HepG2 (cell line): ENCODE measurements around the gene CACNA2D3. TPM values are rescaled to one million over a fixed set of nuclear protein-coding genes. Genes with fewer than 3 reads are reported as not detected.

Experiments used
- ATAC-seq: fragments of 200-7000 bp; cut with Tn5 transposase; 3 replicates; pipeline ENCODE4 v1.9.1; 2020; ENCODE audit warnings: mild to moderate bottlenecking, moderate library complexity
- BruUV-seq: library from RNA; stranded (reverse); fragments of 400-500 nt; replicated peaks from 2 replicates; lab custom pipeline; 2021; lab: Mats Ljungman, UMichigan
- CTCF ChIA-PET: fragments of 300-600 bp; formaldehyde crosslinking; extraction: SDS; loops from one replicate; lab custom pipeline; 2021; ENCODE audit warnings: low total read pairs, inconsistent platforms, low intra/inter-chr PET ratio; lab: Yijun Ruan, JAX
- POLR2A ChIA-PET: fragments of 350-600 bp; sonication (Branson Sonifier 250); formaldehyde crosslinking; loops from one replicate; lab custom pipeline; 2020; ENCODE audit warnings: antibody characterized with exemption, inconsistent platforms; lab: Yijun Ruan, JAX
- DNase-seq: peaks from one replicate; pipeline ENCODE4 v3.0.0-alpha.2; 2015; ENCODE audit warnings: low spot score
- FAIRE-seq: peaks from 3 replicates; lab custom pipeline; 2011; peaks lifted over from hg19 to GRCh38; lab: Jason Lieb, UNC
- H2AFZ ChIP-seq: one replicate; pipeline ENCODE4 v1.6.1; 2011; ENCODE audit warnings: low read length, inconsistent platforms
- H3K27ac ChIP-seq: fragments of 300-600 bp; 3 replicates; pipeline ENCODE4 v1.8.0; 2011; ENCODE audit warnings: mixed run types, mild to moderate bottlenecking, mixed read lengths, low read length, inconsistent platforms; ENCODE audit not compliant: insufficient read depth; ENCODE audit errors: extremely low read length
- H3K27me3 ChIP-seq, 2 experiments: fragments of 200-600 bp in 1 of 2; 2 replicates in 1 of 2; 3 replicates in 1 of 2; pipeline versions ENCODE4 v1.6.0 to v1.8.0; 2011; ENCODE audit warnings: low read length in 2 of 2, mild to moderate bottlenecking in 2 of 2, moderate library complexity in 2 of 2, inconsistent platforms in 1 of 2; ENCODE audit not compliant: insufficient read depth in 2 of 2, control insufficient read depth in 1 of 2
- H3K36me3 ChIP-seq, 2 experiments: fragments of 200-600 bp in 1 of 2; replicated peaks in 1 of 2; 2 replicates in 1 of 2; 3 replicates in 1 of 2; pipeline versions ENCODE4 v1.5.1 to v1.8.0; 2011; ENCODE audit warnings: low read length in 2 of 2, inconsistent platforms in 1 of 2; ENCODE audit not compliant: insufficient read depth in 2 of 2, control insufficient read depth in 1 of 2
- H3K4me1 ChIP-seq: 2 replicates; pipeline ENCODE4 v1.5.1; 2012; ENCODE audit warnings: low read length, inconsistent platforms; ENCODE audit not compliant: insufficient read depth
- H3K4me2 ChIP-seq: 2 replicates; pipeline ENCODE4 v1.6.0; 2011; ENCODE audit warnings: low read depth, low read length, inconsistent platforms
- H3K4me3 ChIP-seq, 3 experiments: fragments of 200-600 bp in 1 of 3; sonication (generic), shearing (Covaris generic) in 1 of 3; replicated peaks in 1 of 3; 2 replicates each; pipeline ENCODE4 v1.5.1; 2011 to 2016; ENCODE audit warnings: low read length in 3 of 3, inconsistent platforms in 2 of 3, low read depth in 2 of 3, mild to moderate bottlenecking in 2 of 3, control low read depth in 1 of 3, mixed read lengths in 1 of 3; ENCODE audit not compliant: insufficient read depth in 1 of 3
- H3K79me2 ChIP-seq: one replicate; pipeline ENCODE4 v1.6.1; 2011; ENCODE audit warnings: low read length, inconsistent platforms; ENCODE audit not compliant: insufficient read depth
- H3K9ac ChIP-seq: 2 replicates; pipeline ENCODE4 v1.6.0; 2011; ENCODE audit warnings: mild to moderate bottlenecking, low read depth, low read length, inconsistent platforms; ENCODE audit not compliant: insufficient read depth
- H3K9me3 ChIP-seq: 2 replicates; pipeline ENCODE4 v1.5.1; 2012; ENCODE audit warnings: mild to moderate bottlenecking, low read length
- H4K20me1 ChIP-seq: 2 replicates; pipeline ENCODE4 v1.6.0; 2011; ENCODE audit warnings: inconsistent platforms, mild to moderate bottlenecking, low read length, moderate library complexity; ENCODE audit not compliant: insufficient read depth
- NCOA2 ChIP-seq: sonication (generic); formaldehyde crosslinking; IDR thresholded peaks from 2 replicates; pipeline ENCODE4 v1.8.0; 2022; ENCODE audit warnings: inconsistent platforms
- NKX3-1 ChIP-seq: sonication (generic); formaldehyde crosslinking; IDR thresholded peaks from 2 replicates; pipeline ENCODE4 v1.5.0; 2020; ENCODE audit warnings: missing genetic modification reagents
- ZNF180 ChIP-seq: sonication (generic); formaldehyde crosslinking; IDR thresholded peaks from 2 replicates; pipeline ENCODE4 v1.4.0; 2020; ENCODE audit warnings: low read depth, missing genetic modification reagents, borderline replicate concordance
- ZNF629 ChIP-seq: sonication (generic); formaldehyde crosslinking; conservative IDR thresholded peaks from 2 replicates; pipeline ENCODE4 v1.5.0; 2020; ENCODE audit warnings: missing genetic modification reagents
- ZNF674 ChIP-seq: sonication (generic); formaldehyde crosslinking; IDR thresholded peaks from 2 replicates; pipeline ENCODE4 v1.5.0; 2020; ENCODE audit warnings: low read depth, mild to moderate bottlenecking, missing genetic modification reagents
- WGBS: methylation state at CpG from one replicate; pipeline ENCODE4 v1.1.6; 2017; ENCODE audit warnings: low lambda C conversion rate; 5-methylcytosine and 5-hydroxymethylcytosine counted together
- in situ Hi-C: cut with HindIII; loops from 2 replicates; pipeline ENCODE4 v1.10.0; 2017; ENCODE audit warnings: low pct_unique_long_range_greater_than_20kb; ENCODE audit not compliant: extremely low pct_ligation_motif_present
- intact Hi-C: fragments of 100-400 bp; cut with micrococcal nuclease; formaldehyde crosslinking; loops from one replicate; pipeline ENCODE4 v1.10.0; 2022; ENCODE audit not compliant: unreplicated experiment
- polyA plus RNA-seq, 8 experiments: library from polyadenylated mRNA; depleted of rRNA in 3 of 8; stranded (reverse) in 7 of 8; unstranded in 1 of 8; fragments of >200 nt; fragmentation: Illumina TruSeq in 4 of 8; extraction: Trizol in 4 of 8; gene quantifications; 2 replicates each; pipeline versions ENCODE4 v1.2.1 to v1.2.3, GENCODE V29; 2011 to 2016; ENCODE audit warnings: low read depth in 4 of 8, missing spikeins in 1 of 8, mixed read lengths in 1 of 8; ENCODE audit not compliant: insufficient read depth in 1 of 8
- total RNA-seq, 5 experiments: library from RNA; depleted of rRNA; stranded (reverse); fragments of >200 nt; fragmentation: Illumina TruSeq; extraction: Trizol; gene quantifications; 2 replicates each; pipeline ENCODE4 v1.2.3, GENCODE V29; 2016; ENCODE audit warnings: low read depth in 1 of 5
- TF ChIP-seq, protein P1 (sequence below): IDR thresholded peaks from 2 replicates; pipeline ENCODE4 v1.4.0; 2020; ENCODE audit warnings: mild to moderate bottlenecking, missing genetic modification reagents
- TF ChIP-seq, protein P2 (sequence below): sonication (generic); formaldehyde crosslinking; IDR thresholded peaks from 2 replicates; pipeline ENCODE4 v1.9.0; 2022; ENCODE audit warnings: missing genetic modification reagents, mild to moderate bottlenecking, borderline replicate concordance
- TF ChIP-seq, protein P3 (sequence below): sonication (generic); formaldehyde crosslinking; IDR thresholded peaks from 2 replicates; pipeline ENCODE4 v1.8.0; 2022; ENCODE audit warnings: mild to moderate bottlenecking, missing genetic modification reagents, moderate library complexity

The CACNA2D3 gene
- total and polyA plus RNA-seq, 2 of the 13 experiments (the other 11 are each of a cell fraction or from before 2014, with no cell fraction given): not detected

DNA sequence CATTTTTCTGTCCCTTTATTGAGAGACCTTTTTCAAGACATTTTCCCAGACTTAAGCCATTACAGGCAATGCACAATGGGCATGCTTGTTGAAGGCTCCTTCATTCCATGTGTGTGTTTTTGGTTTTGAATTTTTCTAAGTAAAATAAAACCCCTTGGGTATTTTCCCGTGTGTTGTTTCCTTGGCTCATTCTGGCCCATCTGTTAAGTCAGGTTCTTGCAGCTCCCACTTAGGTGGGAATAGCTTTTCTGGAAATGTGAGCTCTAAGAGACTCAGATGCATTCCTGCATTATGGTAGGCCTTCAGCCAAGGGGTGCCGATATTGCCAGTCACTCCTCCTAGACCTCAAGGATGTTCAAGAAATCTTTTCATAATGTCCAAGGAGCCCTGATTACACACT lies 314.9 kb downstream of the CACNA2D3 start:
- Histone ChIP-seq H3K4me1 (no peaks in the 10 kb centered on the region), H3K27me3 (no peaks in the 10 kb centered on the region), H3K4me3 (no peak overlapping the region), H3K27ac (no peak overlapping the region), H3K4me2 (no peak overlapping the region), H4K20me1 (no peaks in the 10 kb centered on the region; the same call in 1 of the 2 replicates), H3K9ac (no peak overlapping the region), H3K9me3 (no peaks in the 10 kb centered on the region)
- CTCF ChIA-PET: no interaction called here
- no peak for DNase-seq
- WGBS: 0% methylated on average over 1 of the region's 2 CpGs
- intact Hi-C loops: no loop called here
- BruUV-seq: no TSS peak
- TF ChIP-seq ZNF180 (CRISPR knock-in tag) (no peak), ZNF629 (CRISPR knock-in tag) (no peak), ZNF674 (CRISPR knock-in tag) (no peak), NCOA2 (no peak), NKX3-1 (CRISPR knock-in tag) (no peak)
- TF ChIP-seq, protein P1, sequence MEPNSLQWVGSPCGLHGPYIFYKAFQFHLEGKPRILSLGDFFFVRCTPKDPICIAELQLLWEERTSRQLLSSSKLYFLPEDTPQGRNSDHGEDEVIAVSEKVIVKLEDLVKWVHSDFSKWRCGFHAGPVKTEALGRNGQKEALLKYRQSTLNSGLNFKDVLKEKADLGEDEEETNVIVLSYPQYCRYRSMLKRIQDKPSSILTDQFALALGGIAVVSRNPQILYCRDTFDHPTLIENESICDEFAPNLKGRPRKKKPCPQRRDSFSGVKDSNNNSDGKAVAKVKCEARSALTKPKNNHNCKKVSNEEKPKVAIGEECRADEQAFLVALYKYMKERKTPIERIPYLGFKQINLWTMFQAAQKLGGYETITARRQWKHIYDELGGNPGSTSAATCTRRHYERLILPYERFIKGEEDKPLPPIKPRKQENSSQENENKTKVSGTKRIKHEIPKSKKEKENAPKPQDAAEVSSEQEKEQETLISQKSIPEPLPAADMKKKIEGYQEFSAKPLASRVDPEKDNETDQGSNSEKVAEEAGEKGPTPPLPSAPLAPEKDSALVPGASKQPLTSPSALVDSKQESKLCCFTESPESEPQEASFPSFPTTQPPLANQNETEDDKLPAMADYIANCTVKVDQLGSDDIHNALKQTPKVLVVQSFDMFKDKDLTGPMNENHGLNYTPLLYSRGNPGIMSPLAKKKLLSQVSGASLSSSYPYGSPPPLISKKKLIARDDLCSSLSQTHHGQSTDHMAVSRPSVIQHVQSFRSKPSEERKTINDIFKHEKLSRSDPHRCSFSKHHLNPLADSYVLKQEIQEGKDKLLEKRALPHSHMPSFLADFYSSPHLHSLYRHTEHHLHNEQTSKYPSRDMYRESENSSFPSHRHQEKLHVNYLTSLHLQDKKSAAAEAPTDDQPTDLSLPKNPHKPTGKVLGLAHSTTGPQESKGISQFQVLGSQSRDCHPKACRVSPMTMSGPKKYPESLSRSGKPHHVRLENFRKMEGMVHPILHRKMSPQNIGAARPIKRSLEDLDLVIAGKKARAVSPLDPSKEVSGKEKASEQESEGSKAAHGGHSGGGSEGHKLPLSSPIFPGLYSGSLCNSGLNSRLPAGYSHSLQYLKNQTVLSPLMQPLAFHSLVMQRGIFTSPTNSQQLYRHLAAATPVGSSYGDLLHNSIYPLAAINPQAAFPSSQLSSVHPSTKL: no peak
- TF ChIP-seq, protein P2, sequence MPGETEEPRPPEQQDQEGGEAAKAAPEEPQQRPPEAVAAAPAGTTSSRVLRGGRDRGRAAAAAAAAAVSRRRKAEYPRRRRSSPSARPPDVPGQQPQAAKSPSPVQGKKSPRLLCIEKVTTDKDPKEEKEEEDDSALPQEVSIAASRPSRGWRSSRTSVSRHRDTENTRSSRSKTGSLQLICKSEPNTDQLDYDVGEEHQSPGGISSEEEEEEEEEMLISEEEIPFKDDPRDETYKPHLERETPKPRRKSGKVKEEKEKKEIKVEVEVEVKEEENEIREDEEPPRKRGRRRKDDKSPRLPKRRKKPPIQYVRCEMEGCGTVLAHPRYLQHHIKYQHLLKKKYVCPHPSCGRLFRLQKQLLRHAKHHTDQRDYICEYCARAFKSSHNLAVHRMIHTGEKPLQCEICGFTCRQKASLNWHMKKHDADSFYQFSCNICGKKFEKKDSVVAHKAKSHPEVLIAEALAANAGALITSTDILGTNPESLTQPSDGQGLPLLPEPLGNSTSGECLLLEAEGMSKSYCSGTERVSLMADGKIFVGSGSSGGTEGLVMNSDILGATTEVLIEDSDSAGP (CRISPR knock-in tag): no peak
- TF ChIP-seq, protein P3, sequence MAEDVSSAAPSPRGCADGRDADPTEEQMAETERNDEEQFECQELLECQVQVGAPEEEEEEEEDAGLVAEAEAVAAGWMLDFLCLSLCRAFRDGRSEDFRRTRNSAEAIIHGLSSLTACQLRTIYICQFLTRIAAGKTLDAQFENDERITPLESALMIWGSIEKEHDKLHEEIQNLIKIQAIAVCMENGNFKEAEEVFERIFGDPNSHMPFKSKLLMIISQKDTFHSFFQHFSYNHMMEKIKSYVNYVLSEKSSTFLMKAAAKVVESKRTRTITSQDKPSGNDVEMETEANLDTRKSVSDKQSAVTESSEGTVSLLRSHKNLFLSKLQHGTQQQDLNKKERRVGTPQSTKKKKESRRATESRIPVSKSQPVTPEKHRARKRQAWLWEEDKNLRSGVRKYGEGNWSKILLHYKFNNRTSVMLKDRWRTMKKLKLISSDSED (CRISPR knock-in tag): no peak
- TF ChIP-seq, all 625 proteins: peak for 0
- in situ Hi-C loops: no loop called here
- no peak overlapping the region for H2AFZ ChIP-seq
- no peak for FAIRE-seq
- ATAC-seq: no peak
- POLR2A ChIA-PET: no interaction called here
- H3K79me2 ChIP-seq: no peaks in the 10 kb centered on the region
- H3K36me3 ChIP-seq: no peaks in the 10 kb centered on the region
